K562 (cell line): Measurements from ENCODE around the gene GPR157. TPM values are rescaled to one million over a fixed set of nuclear protein-coding genes. Genes with fewer than 3 reads are reported as not detected.
A peak's percentile ranks its signal among the peaks of the same experiment; 100 is the strongest.

Experiments
- ATAC-seq: fragments of 200-7000 bp; cut with Tn5 transposase; 3 replicates; pipeline ENCODE4 v1.9.1; 2020; ENCODE audit warnings: moderate library complexity
- BruUV-seq: library from RNA; stranded (reverse); fragments of 400-500 nt; replicated peaks from 2 replicates; lab custom pipeline; 2021; lab: Mats Ljungman, UMichigan
- CTCF ChIA-PET: fragments of 300-600 bp; formaldehyde crosslinking; extraction: SDS; loops from one replicate; lab custom pipeline; 2021; ENCODE audit warnings: low intra/inter-chr PET ratio; lab: Yijun Ruan, JAX
- POLR2A ChIA-PET: fragments of 300-600, 350-650 bp; sonication (Branson Sonifier 250); formaldehyde crosslinking; extraction: SDS; loops from one replicate; lab custom pipeline; 2021; ENCODE audit warnings: antibody characterized with exemption, inconsistent platforms; lab: Yijun Ruan, JAX
- DNase-seq, 4 experiments: peaks; one replicate each; pipeline versions ENCODE4 v3.0.0 to v3.0.0-alpha.2; 2011 to 2018; ENCODE audit warnings: low spot score in 3 of 4, mixed read lengths in 3 of 4; ENCODE audit errors: extremely low read depth in 1 of 4
- FAIRE-seq: peaks from 2 replicates; lab custom pipeline; 2011; peaks lifted over from hg19 to GRCh38; lab: Jason Lieb, UNC
- H2AFZ ChIP-seq: 2 replicates; pipeline ENCODE4 v1.6.0; 2011; ENCODE audit warnings: low read depth, low read length, control low read depth, inconsistent platforms
- H3K27ac ChIP-seq: fragments of 200-600 bp; 3 replicates; pipeline ENCODE4 v1.8.0; 2011; ENCODE audit warnings: low read depth, mild to moderate bottlenecking, control low read depth, inconsistent platforms, low read length, moderate library complexity, mixed read lengths; ENCODE audit errors: extremely low read depth
- H3K27me3 ChIP-seq, 2 experiments: fragments of 300-600 bp in 1 of 2; 2 replicates in 1 of 2; 3 replicates in 1 of 2; pipeline versions ENCODE4 v1.6.0 to v1.8.0; 2011; ENCODE audit warnings: inconsistent platforms in 2 of 2, low read length in 2 of 2, mild to moderate bottlenecking in 1 of 2, mixed read lengths in 1 of 2, moderate library complexity in 1 of 2; ENCODE audit not compliant: control insufficient read depth in 2 of 2, insufficient read depth in 2 of 2
- H3K36me3 ChIP-seq: fragments of 300-600 bp; 3 replicates; pipeline ENCODE4 v1.8.0; 2011; ENCODE audit warnings: mild to moderate bottlenecking, low read length, inconsistent platforms; ENCODE audit not compliant: control insufficient read depth, insufficient read depth
- H3K4me1 ChIP-seq, 2 experiments: fragments of 200-600 bp in 1 of 2; replicated peaks in 1 of 2; 2 replicates in 1 of 2; 3 replicates in 1 of 2; pipeline versions ENCODE4 v1.5.1 to v1.8.0; 2011; ENCODE audit warnings: inconsistent platforms in 2 of 2, low read length in 2 of 2, mild to moderate bottlenecking in 1 of 2, mixed read lengths in 1 of 2, moderate library complexity in 1 of 2; ENCODE audit not compliant: control insufficient read depth in 2 of 2, insufficient read depth in 2 of 2
- H3K4me2 ChIP-seq: 2 replicates; pipeline ENCODE4 v1.6.1; 2011; ENCODE audit warnings: low read length, control low read depth, inconsistent platforms, mixed read lengths; ENCODE audit not compliant: insufficient read depth
- H3K4me3 ChIP-seq: fragments of 200-600 bp; sonication (generic), shearing (Covaris generic); 2 replicates; pipeline ENCODE4 v1.5.1; 2016; ENCODE audit warnings: control low read depth, inconsistent platforms
- H3K79me2 ChIP-seq: fragments of 200-600 bp; 3 replicates; pipeline ENCODE4 v1.8.0; 2011; ENCODE audit warnings: low read length, inconsistent platforms; ENCODE audit not compliant: control insufficient read depth, insufficient read depth
- H3K9ac ChIP-seq, 2 experiments: 2 replicates each; pipeline versions ENCODE4 v1.6.0 to v1.6.1; 2011; ENCODE audit warnings: low read depth in 2 of 2, low read length in 2 of 2, control low read depth in 1 of 2, inconsistent platforms in 1 of 2, mild to moderate bottlenecking in 1 of 2, mixed read lengths in 1 of 2; ENCODE audit not compliant: insufficient read depth in 1 of 2
- H3K9me1 ChIP-seq: one replicate; pipeline ENCODE4 v1.6.0; 2011; ENCODE audit warnings: inconsistent platforms, mild to moderate bottlenecking, low read length, moderate library complexity; ENCODE audit not compliant: control insufficient read depth, insufficient read depth
- H3K9me3 ChIP-seq: replicated peaks from 2 replicates; pipeline ENCODE4 v1.5.1; 2011; ENCODE audit warnings: low read depth, low read length, inconsistent platforms; ENCODE audit not compliant: control insufficient read depth, insufficient read depth
- H4K20me1 ChIP-seq: replicated peaks from 2 replicates; pipeline ENCODE4 v1.6.1; 2011; ENCODE audit warnings: low read length, inconsistent platforms, mixed read lengths; ENCODE audit not compliant: control insufficient read depth, insufficient read depth
- CHD1 ChIP-seq: fragments of 200-600 bp; sonication (generic); IDR thresholded peaks from one replicate; pipeline ENCODE4 v1.6.1; 2012; ENCODE audit warnings: mild to moderate bottlenecking, moderate library complexity, low read length, inconsistent platforms
- HMG20A ChIP-seq: fragments of 450-650 bp; formaldehyde crosslinking; conservative IDR thresholded peaks from 2 replicates; pipeline ENCODE4 v1.4.0; 2020; ENCODE audit warnings: mild to moderate bottlenecking, mixed read lengths
- OTX1 ChIP-seq: fragments of 450-650 bp; formaldehyde crosslinking; IDR thresholded peaks from 2 replicates; pipeline ENCODE4 v1.4.0; 2022; ENCODE audit warnings: mild to moderate bottlenecking
- PRMT5 ChIP-seq: sonication (generic); formaldehyde crosslinking; IDR thresholded peaks from 2 replicates; pipeline ENCODE4 v1.5.0; 2020; ENCODE audit warnings: missing genetic modification reagents
- TCF3 ChIP-seq: sonication (generic); formaldehyde crosslinking; IDR thresholded peaks from 2 replicates; pipeline ENCODE4 v1.4.0; 2020; ENCODE audit warnings: mild to moderate bottlenecking, missing genetic modification reagents
- TEAD1 ChIP-seq, 2 experiments: fragments of 450-650 bp in 1 of 2; sonication (generic) in 1 of 2; formaldehyde crosslinking; IDR thresholded peaks; 2 replicates each; pipeline versions ENCODE4 v1.4.0 to v1.8.0; 2020 to 2022; ENCODE audit warnings: mild to moderate bottlenecking in 2 of 2, missing genetic modification reagents in 1 of 2
- ZNF77 ChIP-seq: fragments of 250-450 bp; sonication (Bioruptor Pico); IDR thresholded peaks from 2 replicates; pipeline ENCODE4 v1.5.0; 2020
- WGBS: fragments of 100-300 bp; shearing (Covaris generic); methylation state at CpG from one replicate; pipeline ENCODE4 v1.1.6; 2016; ENCODE audit warnings: low coverage, mixed read lengths; ENCODE audit not compliant: insufficient coverage; ENCODE audit errors: missing lambda C conversion rate; 5-methylcytosine and 5-hydroxymethylcytosine counted together
- in situ Hi-C: fragments of 300-500 bp; cut with MboI; formaldehyde crosslinking; loops from 4 replicates; pipeline ENCODE4 v1.15.0; 2018; ENCODE audit warnings: inconsistent platforms, mixed read lengths
- intact Hi-C: fragments of 100-400 bp; cut with micrococcal nuclease; formaldehyde crosslinking; loops from 2 replicates; pipeline ENCODE4 v1.14.2; 2022
- polyA plus RNA-seq, 8 experiments: library from polyadenylated mRNA; depleted of rRNA in 4 of 8; stranded (reverse) in 5 of 8; unstranded in 3 of 8; fragments of >200 nt; fragmentation: Nextera tagmentation in 2 of 8; fragmentation: Illumina TruSeq in 1 of 8; extraction: Ambion mirVana in 2 of 8; extraction: Trizol in 1 of 8; gene quantifications; 2 replicates each; pipeline versions ENCODE4 v1.2.1 to v1.2.3, GENCODE V29; 2011 to 2014; ENCODE audit warnings: inconsistent platforms in 1 of 8, missing spikeins in 1 of 8
- total RNA-seq, 7 experiments: library from RNA; depleted of rRNA in 6 of 7; stranded (reverse); fragments of >200 nt in 6 of 7; fragmentation: Illumina TruSeq in 2 of 7; extraction: Trizol in 2 of 7; gene quantifications; 2 replicates each; pipeline versions ENCODE4 v1.2.1 to v1.2.3, GENCODE V29; 2011 to 2021; ENCODE audit warnings: low replicate concordance in 1 of 7
- TF ChIP-seq, protein P1 (sequence below): fragments of 250-450 bp; sonication (Bioruptor Pico); IDR thresholded peaks from 2 replicates; pipeline ENCODE4 v1.8.0; 2021; ENCODE audit warnings: moderate library complexity, mild to moderate bottlenecking, inconsistent platforms
- TF ChIP-seq, protein P2 (sequence below), 2 experiments: fragments of 450-650 bp; formaldehyde crosslinking in 1 of 2; IDR thresholded peaks; 2 replicates each; pipeline versions ENCODE4 v1.4.0 to v1.6.1; 2014 to 2020; ENCODE audit warnings: mild to moderate bottlenecking in 2 of 2, borderline replicate concordance in 1 of 2, low read depth in 1 of 2

GPR157 gene
- total and polyA plus RNA-seq, 9 of the 15 experiments (the other 6 are each of a cell fraction or from before 2014, with no cell fraction given): 0.01 to 0.18 (median 0.04) TPM; not detected in 4

DNA sequence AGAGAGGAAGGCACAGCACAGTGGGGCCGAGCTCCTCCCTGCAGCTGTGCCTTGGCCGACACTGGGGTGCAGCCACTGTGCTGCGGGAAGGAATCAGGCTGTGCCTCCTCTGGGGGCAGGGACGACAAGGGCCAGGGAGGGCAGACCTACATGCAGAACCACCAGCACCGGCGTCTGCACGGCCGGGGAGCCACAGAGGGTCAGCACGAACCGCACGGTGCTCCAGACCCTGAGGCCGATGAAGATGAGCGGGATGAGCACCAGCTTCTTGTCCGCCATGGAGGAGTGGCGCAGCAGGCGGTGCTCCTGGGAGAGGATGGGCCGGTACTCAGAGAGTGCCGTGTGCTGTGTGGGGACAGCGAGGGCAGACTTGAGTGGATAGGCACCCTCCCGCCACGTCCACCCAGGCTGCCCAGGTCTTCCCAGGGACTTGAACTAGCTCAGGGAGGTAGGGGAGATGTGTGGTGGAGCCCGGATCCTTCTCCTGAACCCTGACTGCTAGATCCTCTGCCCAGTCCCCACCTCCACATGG lies 23.5 kb downstream of the GPR157 start (continued):
- TF ChIP-seq, protein P1, sequence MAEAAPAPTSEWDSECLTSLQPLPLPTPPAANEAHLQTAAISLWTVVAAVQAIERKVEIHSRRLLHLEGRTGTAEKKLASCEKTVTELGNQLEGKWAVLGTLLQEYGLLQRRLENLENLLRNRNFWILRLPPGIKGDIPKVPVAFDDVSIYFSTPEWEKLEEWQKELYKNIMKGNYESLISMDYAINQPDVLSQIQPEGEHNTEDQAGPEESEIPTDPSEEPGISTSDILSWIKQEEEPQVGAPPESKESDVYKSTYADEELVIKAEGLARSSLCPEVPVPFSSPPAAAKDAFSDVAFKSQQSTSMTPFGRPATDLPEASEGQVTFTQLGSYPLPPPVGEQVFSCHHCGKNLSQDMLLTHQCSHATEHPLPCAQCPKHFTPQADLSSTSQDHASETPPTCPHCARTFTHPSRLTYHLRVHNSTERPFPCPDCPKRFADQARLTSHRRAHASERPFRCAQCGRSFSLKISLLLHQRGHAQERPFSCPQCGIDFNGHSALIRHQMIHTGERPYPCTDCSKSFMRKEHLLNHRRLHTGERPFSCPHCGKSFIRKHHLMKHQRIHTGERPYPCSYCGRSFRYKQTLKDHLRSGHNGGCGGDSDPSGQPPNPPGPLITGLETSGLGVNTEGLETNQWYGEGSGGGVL (CRISPR knock-in tag): no peak
- TF ChIP-seq HMG20A (CRISPR knock-in tag) (no peak), PRMT5 (CRISPR knock-in tag) (no peak), ZNF77 (CRISPR knock-in tag) (no peak), CHD1 (no peak), TCF3 (CRISPR knock-in tag) (no peak), OTX1 (no peak), TEAD1 (CRISPR knock-in tag; IDR thresholded peaks at IDR 0.05) (no peak)
- TF ChIP-seq, all 486 proteins: peak for 0

DNA sequence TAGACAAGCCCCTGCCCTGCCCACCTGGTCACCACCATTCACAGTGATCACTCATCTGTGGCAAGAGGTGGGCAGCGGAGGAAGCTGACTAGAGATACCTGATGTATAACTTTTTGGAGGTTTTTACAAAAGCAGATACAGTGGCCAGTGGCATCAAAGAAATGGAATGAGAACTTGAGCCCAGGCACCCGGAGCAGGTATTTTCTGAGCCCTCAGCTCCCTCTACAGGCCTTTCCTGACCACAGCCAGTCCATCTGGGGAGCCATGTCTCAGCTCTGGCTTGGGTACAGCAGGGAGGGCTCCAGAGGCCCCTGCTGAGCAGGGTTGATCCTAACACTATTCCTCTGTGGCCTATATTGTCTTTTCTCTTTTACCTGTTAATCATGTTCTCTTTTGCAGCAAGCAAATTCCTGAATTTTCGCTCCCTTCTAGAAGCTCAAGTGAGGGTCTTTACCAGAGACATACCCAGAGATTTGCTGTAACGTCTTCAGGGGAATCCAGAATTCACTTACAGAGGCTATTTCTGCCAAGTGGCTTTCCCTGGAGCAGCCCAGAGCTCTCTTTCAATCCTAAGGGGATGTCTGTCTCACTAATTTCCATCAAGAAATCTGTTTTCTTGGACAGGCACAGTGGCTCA lies 27.3 kb downstream of the GPR157 start:
- intact Hi-C loops: loop anchor here (1.0 to 2.0 kb wide), 2 partner anchors 91 to 183 kb away; no protein-coding TSS in a partner anchor
- CTCF ChIA-PET: interaction anchor here (0.6 to 1.7 kb wide), 4 partner anchors 36 to 311 kb away, joined by 3 to 14 read pairs (median 6); no protein-coding TSS in a partner anchor
- peak; percentile 29 to 66 (median 50) for DNase-seq
- TF ChIP-seq, protein P2, sequence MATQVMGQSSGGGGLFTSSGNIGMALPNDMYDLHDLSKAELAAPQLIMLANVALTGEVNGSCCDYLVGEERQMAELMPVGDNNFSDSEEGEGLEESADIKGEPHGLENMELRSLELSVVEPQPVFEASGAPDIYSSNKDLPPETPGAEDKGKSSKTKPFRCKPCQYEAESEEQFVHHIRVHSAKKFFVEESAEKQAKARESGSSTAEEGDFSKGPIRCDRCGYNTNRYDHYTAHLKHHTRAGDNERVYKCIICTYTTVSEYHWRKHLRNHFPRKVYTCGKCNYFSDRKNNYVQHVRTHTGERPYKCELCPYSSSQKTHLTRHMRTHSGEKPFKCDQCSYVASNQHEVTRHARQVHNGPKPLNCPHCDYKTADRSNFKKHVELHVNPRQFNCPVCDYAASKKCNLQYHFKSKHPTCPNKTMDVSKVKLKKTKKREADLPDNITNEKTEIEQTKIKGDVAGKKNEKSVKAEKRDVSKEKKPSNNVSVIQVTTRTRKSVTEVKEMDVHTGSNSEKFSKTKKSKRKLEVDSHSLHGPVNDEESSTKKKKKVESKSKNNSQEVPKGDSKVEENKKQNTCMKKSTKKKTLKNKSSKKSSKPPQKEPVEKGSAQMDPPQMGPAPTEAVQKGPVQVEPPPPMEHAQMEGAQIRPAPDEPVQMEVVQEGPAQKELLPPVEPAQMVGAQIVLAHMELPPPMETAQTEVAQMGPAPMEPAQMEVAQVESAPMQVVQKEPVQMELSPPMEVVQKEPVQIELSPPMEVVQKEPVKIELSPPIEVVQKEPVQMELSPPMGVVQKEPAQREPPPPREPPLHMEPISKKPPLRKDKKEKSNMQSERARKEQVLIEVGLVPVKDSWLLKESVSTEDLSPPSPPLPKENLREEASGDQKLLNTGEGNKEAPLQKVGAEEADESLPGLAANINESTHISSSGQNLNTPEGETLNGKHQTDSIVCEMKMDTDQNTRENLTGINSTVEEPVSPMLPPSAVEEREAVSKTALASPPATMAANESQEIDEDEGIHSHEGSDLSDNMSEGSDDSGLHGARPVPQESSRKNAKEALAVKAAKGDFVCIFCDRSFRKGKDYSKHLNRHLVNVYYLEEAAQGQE (IDR thresholded peaks at IDR 0.05; ENCODE audit: borderline replicate concordance): peak; percentile 57; the same call in 1 of the 2 replicates
- TF ChIP-seq, protein P2 (CRISPR knock-in tag; IDR thresholded peaks at IDR 0.05; ENCODE audit: low read depth): no peak

More for the DNA sequence above, 27.3 kb downstream of the GPR157 start:
- no peaks in the 10 kb centered on the region for H3K9me1 ChIP-seq
- WGBS: 2% methylated on average over 4 of the region's 4 CpGs
- H3K9ac ChIP-seq: no peak overlapping the region
- no peaks in the 10 kb centered on the region for H3K79me2 ChIP-seq
- H3K27ac ChIP-seq: no peak overlapping the region
- in situ Hi-C loops: no loop called here
- H3K4me3 ChIP-seq: no peak overlapping the region
- H3K9me3 ChIP-seq: no peaks in the 10 kb centered on the region; the same call in 1 of the 2 replicates
- no peaks in the 10 kb centered on the region for H3K36me3 ChIP-seq
- H3K4me2 ChIP-seq: no peak overlapping the region
- H4K20me1 ChIP-seq: peaks cover 16% of the 10 kb centered on the region; the same call in 1 of the 2 replicates
- H3K4me1 ChIP-seq: no peaks in the 10 kb centered on the region; a peak in 1 of 5 replicates
- POLR2A ChIA-PET: interaction anchor here (0.9 to 1.2 kb wide), 4 partner anchors 15 to 243 kb away, joined by 3 to 4 read pairs (median 3); no protein-coding TSS in a partner anchor
- no TSS peak for BruUV-seq
- ATAC-seq: peak; percentile 94
- peaks cover 41 to 72% of the 10 kb centered on the region in 2 experiments for H3K27me3 ChIP-seq
- FAIRE-seq: peak; percentile 77
- H2AFZ ChIP-seq: no peak overlapping the region
